AG09319 (cell line): ENCODE measurements around the gene MB.
A peak's percentile ranks its signal among the peaks of the same experiment; 100 is the strongest.
"Not testable (repeated sequence)": the region's sequence is repeated elsewhere in the genome, so short reads cannot be mapped to it uniquely, and the experiment has no call there.

Experiments
- DNase-seq: peaks from one replicate; pipeline ENCODE4 v3.0.0-alpha.2; 2010; ENCODE audit warnings: low read depth; ENCODE audit errors: extremely low read depth
- TF ChIP-seq, protein P1 (sequence below): IDR thresholded peaks from 2 replicates; pipeline ENCODE4 v1.5.1; 2011; ENCODE audit warnings: low read depth, mild to moderate bottlenecking, inconsistent platforms, low read length, moderate library complexity

The MB gene

DNA sequence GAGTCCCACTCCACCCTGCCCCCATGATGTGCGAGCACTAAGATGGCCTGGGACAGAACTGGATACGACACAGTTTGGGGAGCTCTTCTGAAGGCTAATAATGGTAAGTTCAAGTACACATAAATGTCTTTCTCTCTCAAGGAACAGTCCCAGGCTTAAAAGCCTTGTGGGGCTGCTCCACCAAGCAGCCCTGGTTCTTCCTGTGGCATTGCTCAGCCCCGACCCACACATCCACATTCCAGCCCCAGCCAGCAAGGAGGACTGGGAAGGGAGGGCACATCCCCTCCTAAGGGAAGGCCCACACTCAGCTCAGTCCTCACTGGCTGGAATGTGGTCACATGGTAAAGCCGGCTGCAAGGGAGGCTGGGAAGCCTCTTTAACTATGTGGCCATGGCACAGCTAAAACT is 13.3 kb upstream of the MB start:
- DNase-seq = no peak
- TF ChIP-seq, protein P1, sequence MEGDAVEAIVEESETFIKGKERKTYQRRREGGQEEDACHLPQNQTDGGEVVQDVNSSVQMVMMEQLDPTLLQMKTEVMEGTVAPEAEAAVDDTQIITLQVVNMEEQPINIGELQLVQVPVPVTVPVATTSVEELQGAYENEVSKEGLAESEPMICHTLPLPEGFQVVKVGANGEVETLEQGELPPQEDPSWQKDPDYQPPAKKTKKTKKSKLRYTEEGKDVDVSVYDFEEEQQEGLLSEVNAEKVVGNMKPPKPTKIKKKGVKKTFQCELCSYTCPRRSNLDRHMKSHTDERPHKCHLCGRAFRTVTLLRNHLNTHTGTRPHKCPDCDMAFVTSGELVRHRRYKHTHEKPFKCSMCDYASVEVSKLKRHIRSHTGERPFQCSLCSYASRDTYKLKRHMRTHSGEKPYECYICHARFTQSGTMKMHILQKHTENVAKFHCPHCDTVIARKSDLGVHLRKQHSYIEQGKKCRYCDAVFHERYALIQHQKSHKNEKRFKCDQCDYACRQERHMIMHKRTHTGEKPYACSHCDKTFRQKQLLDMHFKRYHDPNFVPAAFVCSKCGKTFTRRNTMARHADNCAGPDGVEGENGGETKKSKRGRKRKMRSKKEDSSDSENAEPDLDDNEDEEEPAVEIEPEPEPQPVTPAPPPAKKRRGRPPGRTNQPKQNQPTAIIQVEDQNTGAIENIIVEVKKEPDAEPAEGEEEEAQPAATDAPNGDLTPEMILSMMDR = no peak

DNA sequence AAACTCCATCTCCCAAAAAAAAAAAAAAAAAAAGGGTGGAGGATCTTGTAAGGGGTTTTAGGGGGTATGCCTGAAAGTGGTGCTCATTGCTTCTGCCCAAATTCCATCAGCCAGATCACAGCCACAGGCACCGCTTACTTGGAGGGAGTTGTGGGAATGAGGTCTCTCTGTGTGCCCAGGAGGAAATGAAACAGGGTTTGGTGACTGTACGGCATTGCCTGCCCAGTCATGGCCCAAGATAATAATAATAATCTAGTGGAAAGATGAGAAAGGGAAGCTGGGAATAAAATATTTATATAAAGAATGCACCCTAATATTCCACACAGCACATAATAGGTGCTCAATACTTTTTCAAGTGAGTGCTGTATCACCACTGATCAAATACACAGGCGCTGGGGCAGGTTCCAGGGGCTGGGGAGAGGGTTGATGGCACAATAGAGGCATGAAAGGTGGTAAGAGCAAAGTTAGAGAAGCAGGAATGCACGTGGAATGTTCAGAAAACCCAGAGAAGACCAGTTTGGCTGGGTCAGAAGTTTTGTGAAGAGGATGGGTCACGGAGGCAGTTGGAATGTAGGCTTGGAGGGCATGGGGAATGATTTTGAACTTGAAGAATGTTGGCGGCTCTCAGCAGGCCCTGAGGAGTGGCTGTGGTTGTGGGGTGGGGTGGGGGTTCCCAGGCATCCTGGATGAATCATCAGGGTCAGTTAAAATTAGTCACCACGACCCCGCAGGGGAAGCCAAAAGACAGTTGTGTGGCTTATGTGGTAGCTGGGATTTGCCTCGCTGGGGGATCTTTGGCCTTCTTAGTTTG is 12.5 kb upstream of the MB start:
- TF ChIP-seq, protein P1 = no peak
- peak; percentile 96 for DNase-seq

DNA sequence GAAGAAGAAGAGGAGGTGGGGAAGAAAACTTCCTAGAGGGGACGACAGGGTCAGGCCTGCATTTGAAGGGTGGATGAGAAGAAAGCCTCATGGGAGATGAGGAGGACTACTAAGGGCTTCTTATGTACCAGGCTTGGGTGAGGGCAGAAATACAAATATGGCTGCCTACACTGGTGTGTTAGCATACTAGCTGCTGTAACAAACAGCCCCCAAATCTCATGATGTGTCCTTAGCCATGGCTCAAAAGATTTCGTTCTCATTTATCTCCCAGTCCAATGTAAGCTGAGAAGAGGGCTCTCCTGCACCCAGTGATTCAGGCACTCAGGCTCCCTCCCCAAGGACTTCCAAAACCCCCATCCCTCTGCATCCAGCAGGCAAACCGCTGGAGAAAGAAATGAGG is 11.6 kb upstream of the MB start:
- TF ChIP-seq, protein P1 = no peak
- no peak for DNase-seq

DNA sequence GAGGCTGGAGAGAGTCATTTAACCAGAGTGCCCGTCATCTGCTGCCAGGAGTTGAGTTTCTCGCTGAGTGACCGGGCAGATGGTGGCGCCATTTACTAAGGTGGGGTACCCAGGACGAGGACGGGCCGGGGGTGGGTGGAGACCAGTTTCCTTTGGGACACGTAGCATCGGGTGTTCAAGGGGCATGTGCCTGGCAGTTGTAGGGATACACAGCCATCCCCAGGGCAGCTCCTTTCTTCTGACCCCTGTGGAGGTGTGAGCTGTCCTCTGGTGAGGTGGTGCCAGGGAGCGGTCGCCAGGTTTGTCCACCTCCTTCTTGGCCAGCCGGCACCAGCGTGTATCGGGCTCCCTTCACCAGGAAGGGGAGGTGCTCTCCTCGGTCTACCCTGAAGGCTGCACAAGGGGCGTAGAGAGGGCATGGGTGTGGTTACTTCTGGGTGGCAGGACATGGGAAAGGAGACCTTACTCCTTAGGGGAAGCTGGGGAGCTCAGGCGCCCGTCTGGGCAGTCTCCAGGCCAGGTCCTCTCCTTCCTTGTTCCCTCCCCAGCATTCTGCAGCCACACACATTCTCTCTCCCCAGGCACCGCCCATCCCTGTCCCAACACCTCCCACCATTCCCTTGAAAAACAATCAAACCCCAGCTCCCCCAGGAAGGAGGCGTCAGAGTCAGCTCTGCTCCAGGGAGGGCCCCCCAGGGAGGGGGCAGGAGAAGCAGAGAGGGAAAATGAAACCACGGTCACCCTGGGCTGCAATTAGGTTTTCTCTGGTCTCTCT is 10.3 kb upstream of the MB start:
- TF ChIP-seq, protein P1 = peak; percentile 64
- DNase-seq = peak; percentile 73

DNA sequence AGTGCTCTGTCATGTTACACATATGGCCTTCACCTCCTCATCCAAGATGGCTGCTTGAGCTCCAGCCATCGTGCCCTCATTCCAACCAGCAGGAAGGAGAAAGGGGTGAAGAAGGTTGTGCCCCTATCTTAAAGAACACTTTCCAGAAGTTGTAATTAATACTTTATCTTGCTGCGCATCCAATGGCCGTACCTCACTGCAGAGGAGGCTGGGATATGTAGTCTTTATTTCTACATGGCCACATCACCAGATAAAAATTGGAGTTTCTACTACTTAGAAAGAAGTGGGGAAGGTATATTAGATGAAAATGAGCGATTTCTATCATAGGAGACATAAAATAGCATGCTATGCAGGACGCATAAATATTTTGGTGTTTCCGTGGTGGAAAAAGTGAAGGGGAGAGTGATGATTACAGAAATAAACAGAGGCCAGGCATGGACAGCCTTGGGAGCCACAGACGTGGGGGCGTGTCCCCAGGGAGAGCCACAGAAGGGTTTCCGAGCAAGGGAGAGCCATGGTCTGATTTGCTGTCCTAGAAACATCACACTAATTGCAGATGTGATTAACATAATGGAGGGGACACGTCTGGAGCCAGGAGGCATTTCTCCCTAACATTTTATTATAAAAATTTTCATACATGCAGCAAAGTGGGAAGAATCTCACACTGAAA is 8.8 kb upstream of the MB start:
- TF ChIP-seq, protein P1 = no peak
- DNase-seq = no peak

DNA sequence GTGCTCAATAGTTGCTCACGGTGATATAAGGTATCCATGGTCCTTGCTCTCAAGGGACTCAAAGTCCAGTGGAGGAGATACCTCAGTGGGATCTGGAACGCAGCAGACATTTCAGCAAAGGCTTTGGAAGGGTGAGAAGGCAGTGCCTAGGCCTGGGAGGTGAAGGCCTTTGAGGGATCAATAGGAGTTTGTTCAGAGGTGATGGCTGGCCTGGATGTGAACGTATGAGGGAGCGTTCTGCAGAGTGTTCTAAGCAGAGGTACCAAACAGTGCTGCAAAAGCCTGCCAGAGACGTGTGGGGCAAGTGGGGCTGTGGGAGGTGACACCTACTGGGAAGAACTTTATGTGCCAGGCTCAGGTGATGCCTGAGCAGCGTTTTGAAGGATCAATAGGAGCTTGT is 7.4 kb upstream of the MB start:
- TF ChIP-seq, protein P1 = no peak

DNA sequence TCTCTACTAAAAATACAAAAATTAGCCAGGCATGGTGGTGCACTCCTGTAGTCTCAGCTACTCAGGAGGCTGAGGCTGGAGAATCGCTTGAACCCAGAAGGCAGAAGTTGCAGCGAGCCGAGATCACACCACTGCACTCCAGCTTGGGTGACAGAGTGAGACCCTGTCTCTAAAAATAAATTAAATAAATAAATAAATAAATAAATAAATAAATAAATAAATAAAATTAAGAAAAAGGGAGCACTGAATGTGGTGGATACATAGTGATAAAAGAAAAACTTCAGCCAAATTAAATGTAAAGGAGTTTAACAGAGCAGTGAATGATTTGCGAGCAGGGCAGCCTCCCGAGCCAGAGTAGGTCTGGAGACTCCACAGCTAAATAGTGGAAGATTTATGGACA is 6.8 kb upstream of the MB start:
- DNase-seq = not testable (repeated sequence)

More for the DNA sequence above, 7.4 kb upstream of the MB start:
- no peak for DNase-seq
